ENCODE measurements around the gene OR2T10.
"Not testable (repeated sequence)": the region's sequence is repeated elsewhere in the genome, so short reads cannot be mapped to it uniquely, and the experiment has no call there.

The OR2T10 gene

GRCh38 chr1:248593226-248593625 lies 4.3 kb downstream of the OR2T10 start:
- no peak for DNase-seq

- no peak for DNase-seq
Observed at GRCh38 chr1:248592655-248593054, 4.8 kb downstream of the OR2T10 start.

GRCh38 chr1:248590055-248590454 lies 7.4 kb downstream of the OR2T10 start:
- DNase-seq = no peak

GRCh38 chr1:248589334-248589733 lies 8.2 kb downstream of the OR2T10 start:
- no peak for DNase-seq

GRCh38 chr1:248585266-248585665 lies 12.2 kb downstream of the OR2T10 start:
- no peak for DNase-seq

GRCh38 chr1:248576260-248576980 lies 21.1 kb downstream of the OR2T10 start:
- DNase-seq = no peak

- DNase-seq = not testable (repeated sequence)
Observed at GRCh38 chr1:248574657-248575056, 22.8 kb downstream of the OR2T10 start, which contains the start of gene OR2T34. TSS of gene OR2T34 (minus strand) at chr1:248574757. CDS start at chr1:248574757, 0 bp downstream.

GRCh38 chr1:248573856-248574255 lies 23.6 kb downstream of the OR2T10 start:
- DNase-seq = not testable (repeated sequence)

- not testable (repeated sequence) for DNase-seq
Observed at GRCh38 chr1:248572049-248572448, 25.5 kb downstream of the OR2T10 start.

- peak; percentile 11 for DNase-seq
Observed at GRCh38 chr1:248570811-248571210, 26.7 kb downstream of the OR2T10 start.

GRCh38 chr1:248569049-248569448 lies 28.5 kb downstream of the OR2T10 start:
- not testable (repeated sequence) for DNase-seq

GRCh38 chr1:248565530-248566373 lies 31.7 kb downstream of the OR2T10 start:
- DNase-seq = not testable (repeated sequence)

GRCh38 chr1:248562672-248563071 lies 34.8 kb downstream of the OR2T10 start, which contains the start of gene OR2T29:
TSS of gene OR2T29 (minus strand) at chr1:248562772. CDS start at chr1:248559491, 3,281 bp downstream.
- DNase-seq = not testable (repeated sequence)

- DNase-seq = not testable (repeated sequence)
Observed at GRCh38 chr1:248551027-248551426, 46.5 kb downstream of the OR2T10 start.

GRCh38 chr1:248547383-248547782 lies 50.1 kb downstream of the OR2T10 start:
- DNase-seq = not testable (repeated sequence)
